MM.1S (cell line): Measurements from ENCODE around the gene CTRL.

Experiments used
- CTCF ChIP-seq: fragments of 300-600 bp; sonication (generic); IDR thresholded peaks from 2 replicates; pipeline ENCODE4 v1.5.1; 2016; ENCODE audit warnings: antibody characterized with exemption, low read length, mixed read lengths
- EZH2 ChIP-seq: fragments of 300-600 bp; sonication (generic); optimal IDR thresholded peaks from 2 replicates; pipeline ENCODE3; 2017; ENCODE audit warnings: low read depth, mild to moderate bottlenecking, antibody characterized with exemption, low read length, mixed read lengths

- TF ChIP-seq EZH2 (no peak), CTCF (no peak)
These were observed 29.9 kb downstream of the CTRL start for GRCh38 chr16:67901734-67902133.
